ENCODE data around the gene TBC1D16.

Gene TBC1D16

DNA sequence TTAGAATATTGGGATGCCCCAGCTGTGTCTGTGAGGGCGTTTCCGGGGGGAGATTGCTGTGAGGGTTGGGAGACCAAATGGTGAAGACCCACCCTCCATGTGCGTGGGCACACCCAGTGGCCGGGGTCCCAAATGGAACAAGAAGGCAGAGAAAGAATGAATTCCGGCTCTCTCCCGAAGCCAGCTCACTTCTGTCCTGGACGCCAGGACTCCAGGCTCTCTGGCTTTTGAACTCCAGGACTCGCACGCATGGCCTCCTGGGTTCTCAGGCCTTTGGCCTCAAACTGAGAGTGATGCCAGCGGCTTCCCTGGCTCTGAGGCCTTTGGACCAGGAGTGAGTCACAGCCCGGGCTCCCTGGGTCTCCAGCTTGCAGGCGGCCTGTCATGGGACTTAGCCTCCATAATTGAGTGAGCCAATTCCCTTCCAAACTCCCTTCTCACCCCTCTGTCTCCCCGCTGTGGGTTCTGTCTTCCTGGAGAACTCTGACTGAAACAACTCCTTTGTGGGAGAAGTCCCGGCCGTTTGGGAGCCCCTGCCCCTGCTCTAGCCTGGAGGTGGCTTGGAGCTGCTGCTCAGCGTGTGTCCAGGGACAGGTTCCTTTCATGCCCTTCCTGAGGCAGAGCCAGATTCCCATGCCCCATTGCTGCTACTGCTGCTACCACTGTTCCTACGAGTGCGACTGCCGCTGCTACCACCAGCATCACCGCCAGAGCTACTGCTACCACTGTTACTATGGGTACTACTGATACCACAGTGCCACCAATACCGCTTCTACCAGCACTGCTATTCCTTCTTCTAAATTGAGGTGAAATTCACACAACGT lies 146.6 kb downstream of the TBC1D16 start:
- Histone ChIP-seq H3K27ac (ENCODE audit: insufficient read depth, low read depth, low read length, poor library complexity, severe bottlenecking) (no peak overlapping the region), H3K4me1 (ENCODE audit: control insufficient read depth, insufficient read depth, low read length) (no peaks in the 10 kb centered on the region), H3K27me3 (ENCODE audit: control insufficient read depth, insufficient read depth, low read length, poor library complexity, severe bottlenecking) (no peaks in the 10 kb centered on the region), H3K4me3 (ENCODE audit: insufficient read depth, low read depth, low read length) (no peak overlapping the region), H3K9me3 (ENCODE audit: control insufficient read depth, low read length) (no peaks in the 10 kb centered on the region), H3K36me3 (ENCODE audit: control insufficient read depth, insufficient read depth, low read length) (no peaks in the 10 kb centered on the region)
- 86 to 88% methylated on average over 22 of the region's 22 CpGs for WGBS, 2 experiments

DNA sequence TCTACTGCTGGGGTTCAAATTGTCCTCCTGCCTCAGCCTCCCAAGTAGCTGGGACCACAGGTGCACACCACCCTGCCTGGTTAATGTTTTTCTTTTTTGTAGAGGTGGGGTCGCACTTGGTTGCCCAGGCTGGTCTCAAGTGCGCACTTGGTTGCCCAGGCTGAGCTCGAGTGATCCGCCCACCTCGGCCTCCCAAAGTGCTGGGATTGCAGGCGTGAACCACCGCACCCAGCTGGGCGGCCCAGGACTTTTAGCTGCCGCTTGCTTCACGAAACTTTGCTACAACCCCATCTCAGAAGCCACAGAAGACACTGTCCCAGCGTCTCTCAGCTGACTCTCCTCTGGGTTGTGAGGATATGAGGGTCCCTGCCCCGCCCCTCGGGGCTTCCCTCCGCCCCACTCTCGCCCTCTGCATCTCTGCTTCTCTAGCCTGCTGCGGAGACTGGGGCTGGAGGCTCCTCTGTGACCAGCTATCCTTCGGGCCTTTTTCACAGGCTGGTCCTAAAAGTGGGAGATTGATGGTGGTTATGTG lies 147.6 kb downstream of the TBC1D16 start:
- no peaks in the 10 kb centered on the region for H3K27me3 ChIP-seq (ENCODE audit: control insufficient read depth, insufficient read depth, low read length, poor library complexity, severe bottlenecking)
- WGBS, 2 experiments, result 91 to 94% methylated on average over 17 of the region's 17 CpGs

DNA sequence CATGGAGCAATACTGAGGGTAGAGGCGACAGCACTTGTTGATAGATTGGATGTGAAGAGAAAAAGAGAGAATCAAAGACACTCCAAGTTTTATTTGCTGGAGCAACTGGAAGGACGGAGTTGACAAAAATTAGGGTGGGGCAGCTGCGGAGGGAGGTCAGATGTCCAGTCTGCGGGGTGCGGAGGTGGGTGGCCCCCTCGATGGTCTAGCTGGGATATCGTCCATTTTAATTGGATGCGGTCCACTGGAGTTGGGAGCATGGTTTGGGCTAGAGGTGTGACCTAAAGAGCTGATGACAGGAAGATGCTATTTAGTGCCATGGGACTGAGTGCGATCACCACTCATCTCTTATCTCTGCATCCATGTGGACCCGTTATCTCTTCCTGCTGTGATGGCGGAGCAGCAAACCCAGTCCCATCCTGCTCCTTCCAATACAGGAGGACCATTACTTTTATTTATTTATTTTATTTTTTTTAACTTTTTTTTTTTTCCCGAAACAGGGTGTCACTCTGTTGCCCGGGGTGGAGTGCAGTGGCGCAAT lies 148.2 kb downstream of the TBC1D16 start:
- Histone ChIP-seq H3K27me3 (ENCODE audit: control insufficient read depth, insufficient read depth, low read length, poor library complexity, severe bottlenecking) (no peaks in the 10 kb centered on the region), H3K9me3 (ENCODE audit: control insufficient read depth, low read length) (no peaks in the 10 kb centered on the region), H3K4me3 (ENCODE audit: insufficient read depth, low read depth, low read length) (no peak overlapping the region), H3K27ac (ENCODE audit: insufficient read depth, low read depth, low read length, poor library complexity, severe bottlenecking) (no peak overlapping the region), H3K36me3 (ENCODE audit: control insufficient read depth, insufficient read depth, low read length) (no peaks in the 10 kb centered on the region), H3K4me1 (ENCODE audit: control insufficient read depth, insufficient read depth, low read length) (no peaks in the 10 kb centered on the region)
- 94 to 95% methylated on average over 14 of the region's 14 CpGs for WGBS, 2 experiments

More for the DNA sequence above, 147.6 kb downstream of the TBC1D16 start:
- H3K27ac ChIP-seq (ENCODE audit: insufficient read depth, low read depth, low read length, poor library complexity, severe bottlenecking), result no peak overlapping the region
- no peaks in the 10 kb centered on the region for H3K9me3 ChIP-seq (ENCODE audit: control insufficient read depth, low read length)
- no peaks in the 10 kb centered on the region for H3K4me1 ChIP-seq (ENCODE audit: control insufficient read depth, insufficient read depth, low read length)
- no peak overlapping the region for H3K4me3 ChIP-seq (ENCODE audit: insufficient read depth, low read depth, low read length)
- H3K36me3 ChIP-seq (ENCODE audit: control insufficient read depth, insufficient read depth, low read length), result no peaks in the 10 kb centered on the region

DNA sequence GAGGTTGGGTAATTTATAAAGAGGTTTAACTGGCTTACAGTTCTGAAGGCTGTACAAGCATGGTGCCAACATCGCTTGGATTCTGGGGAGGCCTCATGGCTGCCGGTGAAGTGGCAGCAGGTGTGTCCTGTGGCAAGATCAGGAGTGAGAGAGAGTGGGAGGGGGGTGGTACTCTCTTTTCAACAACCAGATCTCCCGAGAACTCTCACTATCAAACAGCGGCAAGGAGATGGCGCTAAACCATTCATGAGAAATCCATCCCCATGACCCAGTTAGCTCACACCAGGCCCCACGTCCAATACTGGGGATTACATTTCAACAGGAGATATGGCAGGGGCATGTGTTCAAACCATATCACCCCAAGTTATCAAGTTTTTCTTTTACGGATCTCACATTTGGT lies 152.5 kb downstream of the TBC1D16 start:
- H3K27me3 ChIP-seq (ENCODE audit: control insufficient read depth, insufficient read depth, low read length, poor library complexity, severe bottlenecking), result no peaks in the 10 kb centered on the region
- no peaks in the 10 kb centered on the region for H3K4me1 ChIP-seq (ENCODE audit: control insufficient read depth, insufficient read depth, low read length)
- 78 to 79% methylated on average over 7 of the region's 7 CpGs for WGBS, 2 experiments
- H3K4me3 ChIP-seq (ENCODE audit: insufficient read depth, low read depth, low read length), result no peak overlapping the region
- no peaks in the 10 kb centered on the region for H3K36me3 ChIP-seq (ENCODE audit: control insufficient read depth, insufficient read depth, low read length)
- H3K9me3 ChIP-seq (ENCODE audit: control insufficient read depth, low read length), result no peaks in the 10 kb centered on the region
- H3K27ac ChIP-seq (ENCODE audit: insufficient read depth, low read depth, low read length, poor library complexity, severe bottlenecking), result no peak overlapping the region
